GM21528 (cell line): ENCODE data around the gene DACH2.

Source experiments
- ATAC-seq: cut with Tn5 transposase; IDR thresholded peaks from one replicate; pipeline ENCODE4 v1.9.1; 2021; ENCODE audit warnings: mild to moderate bottlenecking, moderate library complexity; ENCODE audit not compliant: unreplicated experiment, low FRiP score

DACH2 gene

GRCh38 chrX:86263526-86263925, 115.3 kb downstream of the DACH2 start:
- no peak for ATAC-seq

DNA sequence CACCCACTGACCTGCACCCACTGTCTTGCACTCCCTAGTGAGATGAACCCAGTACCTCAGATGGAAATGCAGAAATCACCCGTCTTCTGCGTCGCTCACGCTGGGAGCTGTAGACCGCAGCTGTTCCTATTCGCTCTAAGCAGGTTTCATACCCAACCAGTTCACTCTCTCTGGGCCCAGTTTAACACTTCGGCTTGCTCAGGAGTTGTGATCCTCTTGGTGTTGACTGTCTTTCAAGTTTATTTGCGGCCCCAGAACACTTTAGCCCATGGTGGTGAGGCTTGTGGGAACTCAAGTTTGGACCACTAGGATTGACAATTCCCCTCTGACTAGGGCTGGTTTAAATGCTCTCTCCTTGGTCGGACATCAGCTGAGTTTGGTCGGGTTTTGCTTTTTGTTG, 147.0 kb downstream of the DACH2 start:
- ATAC-seq, result no peak

DNA sequence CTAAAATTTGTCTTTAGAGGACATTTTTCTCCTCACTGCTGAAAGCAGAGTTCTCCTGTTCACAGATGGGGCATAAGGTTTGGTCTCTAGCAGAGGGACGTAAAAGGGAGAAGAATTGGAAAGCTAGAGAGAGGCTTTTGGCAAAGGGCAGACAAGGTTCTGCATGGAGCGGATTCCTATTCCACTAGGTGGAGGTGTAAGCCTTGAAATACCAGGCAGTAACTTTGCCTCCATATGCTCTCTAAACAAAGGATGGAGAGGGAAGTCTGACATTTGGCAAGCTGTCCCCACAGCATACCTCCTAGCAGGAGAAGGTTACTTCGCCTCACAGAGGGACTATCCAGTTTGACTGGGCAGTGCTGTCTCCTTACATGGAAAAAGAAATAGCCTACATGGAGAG, 174.7 kb downstream of the DACH2 start:
- no peak for ATAC-seq

GRCh38 chrX:86329174-86329573, 180.9 kb downstream of the DACH2 start:
- ATAC-seq, result no peak

- no peak for ATAC-seq
Observed at GRCh38 chrX:86348669-86349068, 200.4 kb downstream of the DACH2 start.

- ATAC-seq, result no peak
Observed at GRCh38 chrX:86349115-86349514, 200.9 kb downstream of the DACH2 start.

GRCh38 chrX:86369847-86370630, 221.8 kb downstream of the DACH2 start:
- ATAC-seq, result no peak

GRCh38 chrX:86370927-86371326, 222.7 kb downstream of the DACH2 start:
- ATAC-seq, result no peak

GRCh38 chrX:86379209-86379608, 231.0 kb downstream of the DACH2 start:
- ATAC-seq, result no peak

DNA sequence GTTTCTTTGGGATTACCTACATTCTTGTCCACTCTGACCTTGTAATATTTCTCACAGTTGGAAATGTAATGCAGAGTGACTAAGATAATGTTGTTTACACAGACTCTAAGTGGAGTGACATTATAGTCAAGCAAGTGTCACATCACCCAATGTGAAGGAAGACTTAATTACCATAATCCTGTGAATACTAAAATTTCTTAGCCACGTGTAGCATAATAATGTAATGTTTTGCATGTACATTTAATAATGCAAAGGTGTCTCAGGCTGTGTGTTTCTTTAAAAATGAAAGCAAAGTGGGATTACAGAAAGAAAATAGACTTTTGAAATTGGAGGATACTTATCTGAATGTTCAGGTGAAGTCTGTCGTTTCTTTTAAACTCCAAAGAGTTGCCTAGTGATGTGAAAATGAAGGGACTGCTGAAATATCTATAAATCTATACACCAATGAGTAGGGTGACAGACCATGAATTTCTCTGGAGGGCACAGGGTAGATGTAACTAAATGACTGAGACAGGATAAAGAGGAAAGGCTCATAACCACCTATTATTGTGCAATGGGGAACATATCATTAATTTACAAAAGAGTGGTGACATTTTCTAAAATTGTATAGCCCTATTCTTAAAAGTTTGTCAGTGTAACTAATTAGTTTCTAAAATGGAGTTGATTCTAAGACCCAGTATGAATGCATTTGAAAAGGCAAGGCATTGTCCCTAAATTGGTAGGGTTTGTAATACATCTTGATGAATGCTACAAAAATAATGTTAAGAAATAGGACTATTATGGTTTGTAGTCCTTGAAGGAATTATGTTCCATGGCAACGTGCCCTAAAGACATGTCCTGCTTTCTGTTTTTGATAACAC, 235.7 kb downstream of the DACH2 start:
- ATAC-seq, result no peak

DNA sequence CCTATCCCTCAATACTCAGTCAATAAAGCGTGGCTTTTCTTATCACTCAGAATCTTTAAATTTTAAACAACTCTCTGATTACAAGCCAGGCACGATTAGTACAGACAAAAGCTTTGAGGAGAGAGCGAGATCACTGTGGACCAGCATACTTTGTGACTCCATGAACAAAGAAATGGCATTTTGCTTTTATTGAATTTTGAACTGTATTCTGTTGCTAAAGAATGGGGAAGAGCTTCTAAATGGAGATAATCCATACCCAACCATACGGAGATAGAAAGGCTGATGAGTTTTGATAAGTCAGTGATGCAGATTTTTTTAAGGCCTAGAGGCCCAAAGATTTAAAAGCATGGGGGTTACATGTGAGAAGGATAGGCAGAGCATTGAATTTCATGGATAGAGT, 259.1 kb downstream of the DACH2 start:
- no peak for ATAC-seq

- no peak for ATAC-seq
Observed at GRCh38 chrX:86421771-86422170, 273.5 kb downstream of the DACH2 start.

GRCh38 chrX:86436116-86436515, 287.9 kb downstream of the DACH2 start:
- no peak for ATAC-seq

GRCh38 chrX:86455495-86455894, 307.2 kb downstream of the DACH2 start:
- ATAC-seq, result no peak

DNA sequence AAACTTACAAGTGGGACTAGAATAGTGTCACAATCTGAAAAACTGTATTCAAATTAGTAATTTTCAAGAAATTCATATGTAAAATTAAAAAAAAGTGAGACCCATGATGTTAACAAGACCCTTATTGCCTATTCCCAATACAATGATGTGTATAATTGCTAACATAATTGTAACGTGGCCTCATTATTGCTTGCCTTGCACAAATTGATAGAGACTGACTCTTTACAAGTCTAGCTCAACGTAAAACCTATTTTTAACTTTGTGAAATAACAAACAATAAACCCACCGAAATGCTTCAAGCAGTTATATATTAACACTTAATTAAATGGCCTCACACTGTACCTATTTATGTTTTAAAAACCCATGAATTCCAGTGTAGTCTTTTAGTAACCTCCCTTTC, 312.5 kb downstream of the DACH2 start:
- no peak for ATAC-seq

GRCh38 chrX:86504297-86504696, 356.0 kb downstream of the DACH2 start:
- no peak for ATAC-seq

- no peak for ATAC-seq
Observed at GRCh38 chrX:86507331-86507730, 359.1 kb downstream of the DACH2 start.

GRCh38 chrX:86579777-86580176, 431.5 kb downstream of the DACH2 start:
- no peak for ATAC-seq

- no peak for ATAC-seq
Observed at GRCh38 chrX:86604607-86605006, 456.4 kb downstream of the DACH2 start.

DNA sequence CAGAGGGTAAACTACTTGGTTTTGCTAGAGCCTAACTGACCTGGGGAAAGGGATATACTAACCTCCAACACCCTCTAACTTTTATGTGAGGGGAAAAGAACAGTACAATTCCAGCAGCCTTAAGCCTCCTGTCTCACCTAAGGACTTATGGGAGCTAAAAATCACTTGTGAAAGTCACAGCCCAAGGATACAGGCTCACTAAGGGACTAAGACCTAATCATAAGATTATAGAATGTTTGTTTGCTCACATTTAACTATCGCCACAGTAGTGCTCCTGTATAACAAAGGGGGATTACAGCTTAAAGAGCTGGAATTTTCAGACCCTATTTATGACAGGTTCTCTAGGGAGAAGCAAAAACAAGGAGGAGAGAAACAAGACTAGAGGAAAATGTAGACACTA, 548.7 kb downstream of the DACH2 start:
- ATAC-seq, result no peak

- ATAC-seq, result no peak
Observed at GRCh38 chrX:86711531-86712180, 563.4 kb downstream of the DACH2 start.
